Stimulated activated CD4-positive, alpha-beta T cell treated with anti-CD3 and anti-CD28 coated beads, TNF-alpha, amount 100 ng/mL, for 1 hour (primary cell): ENCODE measurements around the gene FBXW8.

Experiments used
- DNase-seq, 3 donors: peaks; one replicate each; pipeline ENCODE4 v3.0.0-alpha.2; 2020; ENCODE audit warnings: low read depth in 3 of 3, low spot score in 1 of 3

The FBXW8 gene

GRCh38 chr12:116955382-116956021, 44.8 kb downstream of the FBXW8 start:
- DNase-seq: no peak

GRCh38 chr12:116958402-116959197, 47.9 kb downstream of the FBXW8 start:
- DNase-seq: no peak

- no peak for DNase-seq
These were observed 48.4 kb downstream of the FBXW8 start for GRCh38 chr12:116959198-116959460.

GRCh38 chr12:116959845-116960514, 49.2 kb downstream of the FBXW8 start:
- DNase-seq: no peak

- no peak for DNase-seq
These were observed 51.4 kb downstream of the FBXW8 start for GRCh38 chr12:116962197-116962596.

GRCh38 chr12:116962783-116963356, 52.1 kb downstream of the FBXW8 start:
- DNase-seq: no peak

GRCh38 chr12:116964054-116965050, 53.6 kb downstream of the FBXW8 start:
- no peak for DNase-seq

GRCh38 chr12:116968986-116969385, 58.2 kb downstream of the FBXW8 start:
- DNase-seq: no peak

GRCh38 chr12:116969615-116970585, 59.1 kb downstream of the FBXW8 start:
- no peak for DNase-seq

- DNase-seq: no peak
These were observed 60.5 kb downstream of the FBXW8 start for GRCh38 chr12:116971222-116971621.

GRCh38 chr12:116975779-116976393, 65.1 kb downstream of the FBXW8 start:
- no peak for DNase-seq

- DNase-seq: no peak
These were observed 67.0 kb downstream of the FBXW8 start for GRCh38 chr12:116977465-116978380.

- no peak for DNase-seq
These were observed 68.2 kb downstream of the FBXW8 start for GRCh38 chr12:116978791-116979508.

- DNase-seq: no peak
These were observed 69.3 kb downstream of the FBXW8 start for GRCh38 chr12:116980083-116980482.

- no peak for DNase-seq
These were observed 72.2 kb downstream of the FBXW8 start for GRCh38 chr12:116982791-116983411.

GRCh38 chr12:116984098-116984497, 73.3 kb downstream of the FBXW8 start:
- DNase-seq: no peak

GRCh38 chr12:116990329-116990728, 79.6 kb downstream of the FBXW8 start:
- no peak for DNase-seq
